K562 (cell line): ENCODE data around the gene HOXA7. TPM values are rescaled to one million over a fixed set of nuclear protein-coding genes. Genes with fewer than 3 reads are reported as not detected.
A peak's percentile ranks its signal among the peaks of the same experiment; 100 is the strongest.

Experiments used
- ATAC-seq: fragments of 200-7000 bp; cut with Tn5 transposase; 3 replicates; pipeline ENCODE4 v1.9.1; 2020; ENCODE audit warnings: moderate library complexity
- BruUV-seq: library from RNA; stranded (reverse); fragments of 400-500 nt; replicated peaks from 2 replicates; lab custom pipeline; 2021; lab: Mats Ljungman, UMichigan
- CTCF ChIA-PET: fragments of 300-600 bp; formaldehyde crosslinking; extraction: SDS; loops from one replicate; lab custom pipeline; 2021; ENCODE audit warnings: low intra/inter-chr PET ratio; lab: Yijun Ruan, JAX
- POLR2A ChIA-PET: fragments of 300-600, 350-650 bp; sonication (Branson Sonifier 250); formaldehyde crosslinking; extraction: SDS; loops from one replicate; lab custom pipeline; 2021; ENCODE audit warnings: antibody characterized with exemption, inconsistent platforms; lab: Yijun Ruan, JAX
- DNase-seq, 4 experiments: peaks; one replicate each; pipeline versions ENCODE4 v3.0.0 to v3.0.0-alpha.2; 2011 to 2018; ENCODE audit warnings: low spot score in 3 of 4, mixed read lengths in 3 of 4; ENCODE audit errors: extremely low read depth in 1 of 4
- FAIRE-seq: peaks from 2 replicates; lab custom pipeline; 2011; peaks lifted over from hg19 to GRCh38; lab: Jason Lieb, UNC
- H2AFZ ChIP-seq: 2 replicates; pipeline ENCODE4 v1.6.0; 2011; ENCODE audit warnings: low read depth, low read length, control low read depth, inconsistent platforms
- H3K27ac ChIP-seq: fragments of 200-600 bp; 3 replicates; pipeline ENCODE4 v1.8.0; 2011; ENCODE audit warnings: low read depth, mild to moderate bottlenecking, control low read depth, inconsistent platforms, low read length, moderate library complexity, mixed read lengths; ENCODE audit errors: extremely low read depth
- H3K27me3 ChIP-seq, 2 experiments: fragments of 300-600 bp in 1 of 2; 2 replicates in 1 of 2; 3 replicates in 1 of 2; pipeline versions ENCODE4 v1.6.0 to v1.8.0; 2011; ENCODE audit warnings: inconsistent platforms in 2 of 2, low read length in 2 of 2, mild to moderate bottlenecking in 1 of 2, mixed read lengths in 1 of 2, moderate library complexity in 1 of 2; ENCODE audit not compliant: control insufficient read depth in 2 of 2, insufficient read depth in 2 of 2
- H3K36me3 ChIP-seq: fragments of 300-600 bp; 3 replicates; pipeline ENCODE4 v1.8.0; 2011; ENCODE audit warnings: mild to moderate bottlenecking, low read length, inconsistent platforms; ENCODE audit not compliant: control insufficient read depth, insufficient read depth
- H3K4me1 ChIP-seq, 2 experiments: fragments of 200-600 bp in 1 of 2; replicated peaks in 1 of 2; 2 replicates in 1 of 2; 3 replicates in 1 of 2; pipeline versions ENCODE4 v1.5.1 to v1.8.0; 2011; ENCODE audit warnings: inconsistent platforms in 2 of 2, low read length in 2 of 2, mild to moderate bottlenecking in 1 of 2, mixed read lengths in 1 of 2, moderate library complexity in 1 of 2; ENCODE audit not compliant: control insufficient read depth in 2 of 2, insufficient read depth in 2 of 2
- H3K4me2 ChIP-seq: 2 replicates; pipeline ENCODE4 v1.6.1; 2011; ENCODE audit warnings: low read length, control low read depth, inconsistent platforms, mixed read lengths; ENCODE audit not compliant: insufficient read depth
- H3K4me3 ChIP-seq: fragments of 200-600 bp; sonication (generic), shearing (Covaris generic); 2 replicates; pipeline ENCODE4 v1.5.1; 2016; ENCODE audit warnings: control low read depth, inconsistent platforms
- H3K79me2 ChIP-seq: fragments of 200-600 bp; 3 replicates; pipeline ENCODE4 v1.8.0; 2011; ENCODE audit warnings: low read length, inconsistent platforms; ENCODE audit not compliant: control insufficient read depth, insufficient read depth
- H3K9ac ChIP-seq, 2 experiments: 2 replicates each; pipeline versions ENCODE4 v1.6.0 to v1.6.1; 2011; ENCODE audit warnings: low read depth in 2 of 2, low read length in 2 of 2, control low read depth in 1 of 2, inconsistent platforms in 1 of 2, mild to moderate bottlenecking in 1 of 2, mixed read lengths in 1 of 2; ENCODE audit not compliant: insufficient read depth in 1 of 2
- H3K9me1 ChIP-seq: one replicate; pipeline ENCODE4 v1.6.0; 2011; ENCODE audit warnings: inconsistent platforms, mild to moderate bottlenecking, low read length, moderate library complexity; ENCODE audit not compliant: control insufficient read depth, insufficient read depth
- H3K9me3 ChIP-seq: replicated peaks from 2 replicates; pipeline ENCODE4 v1.5.1; 2011; ENCODE audit warnings: low read depth, low read length, inconsistent platforms; ENCODE audit not compliant: control insufficient read depth, insufficient read depth
- H4K20me1 ChIP-seq: replicated peaks from 2 replicates; pipeline ENCODE4 v1.6.1; 2011; ENCODE audit warnings: low read length, inconsistent platforms, mixed read lengths; ENCODE audit not compliant: control insufficient read depth, insufficient read depth
- CBX8 ChIP-seq: fragments of 200-600 bp; sonication (generic); IDR thresholded peaks from 2 replicates; pipeline ENCODE4 v1.6.1; 2012; ENCODE audit warnings: borderline replicate concordance, mixed run types, low read depth, mild to moderate bottlenecking, moderate library complexity, mixed read lengths, low read length, control low read depth, inconsistent platforms; ENCODE audit not compliant: poor library complexity, severe bottlenecking; ENCODE audit errors: extremely low read depth
- ETV1 ChIP-seq: fragments of 450-650 bp; conservative IDR thresholded peaks from 2 replicates; pipeline ENCODE4 v1.6.1; 2016; ENCODE audit warnings: missing genetic modification characterization, control low read depth, low read depth, missing compliant biosample characterization
- MGA ChIP-seq: fragments of 450-650 bp; IDR thresholded peaks from 2 replicates; pipeline ENCODE4 v1.6.1; 2016; ENCODE audit warnings: mild to moderate bottlenecking, moderate library complexity
- PHF21A ChIP-seq: fragments of 450-650 bp; IDR thresholded peaks from 2 replicates; pipeline ENCODE4 v1.6.1; 2017; ENCODE audit warnings: low read depth, borderline replicate concordance
- TCFL5 ChIP-seq: fragments of 250-450 bp; sonication (Bioruptor Pico); conservative IDR thresholded peaks from 2 replicates; pipeline ENCODE4 v1.6.1; 2021; ENCODE audit warnings: mild to moderate bottlenecking, moderate library complexity, matching md5 sums
- ZBTB7A ChIP-seq: IDR thresholded peaks from 2 replicates; pipeline ENCODE4 v1.6.1; 2011; ENCODE audit warnings: low read depth, mild to moderate bottlenecking, low read length, moderate library complexity, borderline replicate concordance; ENCODE audit not compliant: control insufficient read depth
- WGBS: fragments of 100-300 bp; shearing (Covaris generic); methylation state at CpG from one replicate; pipeline ENCODE4 v1.1.6; 2016; ENCODE audit warnings: low coverage, mixed read lengths; ENCODE audit not compliant: insufficient coverage; ENCODE audit errors: missing lambda C conversion rate; 5-methylcytosine and 5-hydroxymethylcytosine counted together
- in situ Hi-C: fragments of 300-500 bp; cut with MboI; formaldehyde crosslinking; loops from 4 replicates; pipeline ENCODE4 v1.15.0; 2018; ENCODE audit warnings: inconsistent platforms, mixed read lengths
- intact Hi-C: fragments of 100-400 bp; cut with micrococcal nuclease; formaldehyde crosslinking; loops from 2 replicates; pipeline ENCODE4 v1.14.2; 2022
- polyA plus RNA-seq, 8 experiments: library from polyadenylated mRNA; depleted of rRNA in 4 of 8; stranded (reverse) in 5 of 8; unstranded in 3 of 8; fragments of >200 nt; fragmentation: Nextera tagmentation in 2 of 8; fragmentation: Illumina TruSeq in 1 of 8; extraction: Ambion mirVana in 2 of 8; extraction: Trizol in 1 of 8; gene quantifications; 2 replicates each; pipeline versions ENCODE4 v1.2.1 to v1.2.3, GENCODE V29; 2011 to 2014; ENCODE audit warnings: inconsistent platforms in 1 of 8, missing spikeins in 1 of 8
- total RNA-seq, 7 experiments: library from RNA; depleted of rRNA in 6 of 7; stranded (reverse); fragments of >200 nt in 6 of 7; fragmentation: Illumina TruSeq in 2 of 7; extraction: Trizol in 2 of 7; gene quantifications; 2 replicates each; pipeline versions ENCODE4 v1.2.1 to v1.2.3, GENCODE V29; 2011 to 2021; ENCODE audit warnings: low replicate concordance in 1 of 7

Gene HOXA7
- total and polyA plus RNA-seq, 9 of the 15 experiments (the other 6 are each of a cell fraction or from before 2014, with no cell fraction given), result not detected

GRCh38 chr7:27202018-27202861 lies 45.8 kb upstream of the HOXA7 start:
- DNase-seq, result no peak
- Histone ChIP-seq H3K4me3 (no peak overlapping the region), H4K20me1 (0 out of 2 replicates have a peak, but pooled peaks cover 8% of the 10 kb centered on the region), H3K36me3 (no peaks in the 10 kb centered on the region), H3K9me1 (no peaks in the 10 kb centered on the region), H3K27me3 (peaks cover 51 to 71% of the 10 kb centered on the region in 2 experiments), H3K9ac (no peak overlapping the region), H3K9me3 (no peaks in the 10 kb centered on the region), H3K27ac (no peak overlapping the region), H3K4me2 (no peak overlapping the region), H2AFZ (no peak overlapping the region), H3K79me2 (no peaks in the 10 kb centered on the region), H3K4me1 (peaks cover 0 to 17% of the 10 kb centered on the region in 2 experiments; a peak in 2 of 5 replicates)
- ChIA-PET POLR2A (interaction anchor here (0.6 kb wide), 1 partner anchor 1947 kb away, joined by 3 read pairs; no protein-coding TSS in a partner anchor), CTCF (no interaction called here)
- intact Hi-C loops (no loop called here), in situ Hi-C loops (loop anchor here (5.0 to 10.0 kb wide), 4 partner anchors 373 to 815 kb away; no protein-coding TSS in a partner anchor)
- BruUV-seq, result no TSS peak
- 12% methylated on average over 29 of the region's 30 CpGs for WGBS
- FAIRE-seq, result no peak
- ATAC-seq, result no peak
- TF ChIP-seq TCFL5 (CRISPR knock-in tag) (no peak), PHF21A (no peak), ZBTB7A (no peak), MGA (no peak), CBX8 (peak; percentile 72), ETV1 (tag) (no peak)
